Endothelial cell of umbilical vein (primary cell): ENCODE results near the gene CDCP1. TPM values are rescaled to one million over a fixed set of nuclear protein-coding genes. Genes with fewer than 3 reads are reported as not detected.

ENCODE experiments used
- BruUV-seq: library from RNA; stranded (reverse); fragments of 400-500 nt; replicated peaks from 2 replicates; lab custom pipeline; 2021; lab: Mats Ljungman, UMichigan
- CTCF ChIA-PET: fragments of 300-600, 350-600 bp; sonication (Branson Sonifier 250); formaldehyde crosslinking; loops from one replicate; lab custom pipeline; 2021; ENCODE audit warnings: antibody characterized with exemption, inconsistent platforms; lab: Charles Lee
- POLR2A ChIA-PET: fragments of 300-600, 350-600 bp; sonication (Branson Sonifier 250); formaldehyde crosslinking; loops from one replicate; lab custom pipeline; 2021; ENCODE audit warnings: antibody characterized with exemption, inconsistent platforms; lab: Charles Lee
- DNase-seq: peaks from one replicate; pipeline ENCODE4 v3.0.0-alpha.2; 2011; ENCODE audit warnings: low read depth, low spot score
- FAIRE-seq: peaks from 2 replicates; lab custom pipeline; 2011; peaks lifted over from hg19 to GRCh38; lab: Jason Lieb, UNC
- H2AFZ ChIP-seq: 2 replicates; pipeline ENCODE4 v1.6.0; 2012; ENCODE audit warnings: low read depth, low read length, control low read depth, inconsistent platforms
- H3K27ac ChIP-seq: 2 replicates; pipeline ENCODE4 v1.5.1; 2011; ENCODE audit warnings: low read depth, mild to moderate bottlenecking, control low read depth, low read length, moderate library complexity; ENCODE audit not compliant: insufficient read depth
- H3K27me3 ChIP-seq, 2 experiments: 2 replicates each; pipeline versions ENCODE4 v1.6.0 to v1.6.1; 2011; ENCODE audit warnings: low read length in 2 of 2, mixed read lengths in 1 of 2; ENCODE audit not compliant: control insufficient read depth in 2 of 2, insufficient read depth in 2 of 2
- H3K36me3 ChIP-seq, 2 experiments: 2 replicates in 1 of 2; 3 replicates in 1 of 2; pipeline ENCODE4 v1.5.1; 2011; ENCODE audit warnings: low read length in 2 of 2, mild to moderate bottlenecking in 1 of 2, moderate library complexity in 1 of 2; ENCODE audit not compliant: control insufficient read depth in 2 of 2, insufficient read depth in 2 of 2; ENCODE audit errors: extremely low read depth in 1 of 2
- H3K4me1 ChIP-seq: 3 replicates; pipeline ENCODE4 v1.5.1; 2011; ENCODE audit warnings: mild to moderate bottlenecking, low read length; ENCODE audit not compliant: control insufficient read depth, insufficient read depth; ENCODE audit errors: extremely low read depth
- H3K4me2 ChIP-seq: 2 replicates; pipeline ENCODE4 v1.6.1; 2011; ENCODE audit warnings: low read length, control low read depth, mixed read lengths; ENCODE audit not compliant: insufficient read depth
- H3K4me3 ChIP-seq, 3 experiments: fragments of 200-600 bp in 1 of 3; sonication (generic), shearing (Covaris generic) in 1 of 3; replicated peaks in 1 of 3; 2 replicates each; pipeline ENCODE4 v1.5.1; 2011 to 2016; ENCODE audit warnings: control low read depth in 3 of 3, low read length in 3 of 3, mild to moderate bottlenecking in 2 of 3, inconsistent platforms in 1 of 3, low read depth in 1 of 3, moderate library complexity in 1 of 3; ENCODE audit not compliant: insufficient read depth in 1 of 3
- H3K79me2 ChIP-seq: 2 replicates; pipeline ENCODE4 v1.6.0; 2012; ENCODE audit warnings: low read length, inconsistent platforms; ENCODE audit not compliant: control insufficient read depth, insufficient read depth
- H3K9ac ChIP-seq: replicated peaks from 2 replicates; pipeline ENCODE3; 2011; ENCODE audit warnings: low read length, control low read depth; ENCODE audit not compliant: insufficient read depth; ENCODE audit errors: extremely low read depth
- H3K9me1 ChIP-seq: replicated peaks from 3 replicates; pipeline ENCODE4 v1.6.0; 2011; ENCODE audit warnings: mild to moderate bottlenecking, low read length; ENCODE audit not compliant: control insufficient read depth, insufficient read depth; ENCODE audit errors: extremely low read depth
- H3K9me3 ChIP-seq: replicated peaks from 2 replicates; pipeline ENCODE4 v1.5.1; 2012; ENCODE audit warnings: low read length, inconsistent platforms; ENCODE audit not compliant: control insufficient read depth, insufficient read depth
- H4K20me1 ChIP-seq: replicated peaks from 2 replicates; pipeline ENCODE3; 2011; ENCODE audit warnings: mild to moderate bottlenecking, low read length; ENCODE audit not compliant: control insufficient read depth, insufficient read depth; ENCODE audit errors: extremely low read depth
- EZH2 ChIP-seq: IDR thresholded peaks from 2 replicates; pipeline ENCODE4 v1.6.1; 2012; ENCODE audit warnings: borderline replicate concordance, low read depth, mild to moderate bottlenecking, moderate library complexity, low read length, inconsistent platforms; ENCODE audit not compliant: severe bottlenecking
- FOS ChIP-seq: IDR thresholded peaks from 2 replicates; pipeline ENCODE4 v1.6.1; 2011; ENCODE audit warnings: mild to moderate bottlenecking, low read length, moderate library complexity, borderline replicate concordance; ENCODE audit not compliant: insufficient read depth
- GATA2 ChIP-seq: IDR thresholded peaks from 2 replicates; pipeline ENCODE4 v1.7.0; 2011; ENCODE audit warnings: low read depth, mild to moderate bottlenecking, moderate library complexity, mixed read lengths, low read length; ENCODE audit not compliant: insufficient read length, insufficient read depth
- JUN ChIP-seq: IDR thresholded peaks from 2 replicates; pipeline ENCODE4 v1.6.1; 2011; ENCODE audit warnings: borderline replicate concordance, low read depth; ENCODE audit not compliant: insufficient read length, insufficient read depth
- MYC ChIP-seq: IDR thresholded peaks from one replicate; pipeline ENCODE4 v1.6.1; 2011; ENCODE audit warnings: mild to moderate bottlenecking, low read depth, low read length
- POLR2A ChIP-seq: IDR thresholded peaks from 2 replicates; pipeline ENCODE4 v1.6.1; 2012; ENCODE audit warnings: low read depth, mild to moderate bottlenecking, control low read depth, low read length
- POLR2AphosphoS5 ChIP-seq: IDR thresholded peaks from 2 replicates; pipeline ENCODE4 v1.6.1; 2012; ENCODE audit warnings: low read depth, mild to moderate bottlenecking, control low read depth, low read length, moderate library complexity; ENCODE audit not compliant: insufficient read depth
- dilution Hi-C: fragments of 300-500 bp; cut with MboI; formaldehyde crosslinking; loops from one replicate; pipeline ENCODE4 v1.15.0; 2019; ENCODE audit warnings: low sequenced_read_pairs; ENCODE audit not compliant: extremely low pct_ligation_motif_present
- intact Hi-C: fragments of 100-400 bp; cut with micrococcal nuclease; formaldehyde crosslinking; loops from one replicate; pipeline ENCODE4 v1.10.0; 2022
- polyA plus RNA-seq, 4 experiments: library from polyadenylated mRNA; depleted of rRNA in 3 of 4; stranded (reverse) in 3 of 4; unstranded in 1 of 4; fragments of >200 nt; gene quantifications; 2 replicates each; pipeline versions ENCODE4 v1.2.1 to v1.2.3, GENCODE V29; 2011 to 2012; ENCODE audit warnings: missing spikeins in 1 of 4
- total RNA-seq: library from RNA; stranded (reverse); gene quantifications from 2 replicates; pipeline ENCODE4 v1.2.3, GENCODE V29; 2021
- TF ChIP-seq, protein P1 (sequence below), 2 donors: IDR thresholded peaks; 1 replicate in 1 of 2; 2 replicates in 1 of 2; pipeline ENCODE4 v1.5.1; 2011; ENCODE audit warnings: low read length in 2 of 2, mild to moderate bottlenecking in 2 of 2, moderate library complexity in 2 of 2, control low read depth in 1 of 2, inconsistent platforms in 1 of 2, low read depth in 1 of 2; ENCODE audit not compliant: insufficient read depth in 1 of 2; ENCODE audit errors: extremely low read depth in 1 of 2
- TF ChIP-seq, protein P2 (sequence below): IDR thresholded peaks from 2 replicates; pipeline ENCODE4 v1.6.1; 2011; ENCODE audit not compliant: insufficient read depth, insufficient read length

CDCP1 gene
- total and polyA plus RNA-seq, 2 donors (not counting 3 experiments of a cell fraction or from before 2014, with no cell fraction given), result 0.01 to 0.22 TPM

DNA sequence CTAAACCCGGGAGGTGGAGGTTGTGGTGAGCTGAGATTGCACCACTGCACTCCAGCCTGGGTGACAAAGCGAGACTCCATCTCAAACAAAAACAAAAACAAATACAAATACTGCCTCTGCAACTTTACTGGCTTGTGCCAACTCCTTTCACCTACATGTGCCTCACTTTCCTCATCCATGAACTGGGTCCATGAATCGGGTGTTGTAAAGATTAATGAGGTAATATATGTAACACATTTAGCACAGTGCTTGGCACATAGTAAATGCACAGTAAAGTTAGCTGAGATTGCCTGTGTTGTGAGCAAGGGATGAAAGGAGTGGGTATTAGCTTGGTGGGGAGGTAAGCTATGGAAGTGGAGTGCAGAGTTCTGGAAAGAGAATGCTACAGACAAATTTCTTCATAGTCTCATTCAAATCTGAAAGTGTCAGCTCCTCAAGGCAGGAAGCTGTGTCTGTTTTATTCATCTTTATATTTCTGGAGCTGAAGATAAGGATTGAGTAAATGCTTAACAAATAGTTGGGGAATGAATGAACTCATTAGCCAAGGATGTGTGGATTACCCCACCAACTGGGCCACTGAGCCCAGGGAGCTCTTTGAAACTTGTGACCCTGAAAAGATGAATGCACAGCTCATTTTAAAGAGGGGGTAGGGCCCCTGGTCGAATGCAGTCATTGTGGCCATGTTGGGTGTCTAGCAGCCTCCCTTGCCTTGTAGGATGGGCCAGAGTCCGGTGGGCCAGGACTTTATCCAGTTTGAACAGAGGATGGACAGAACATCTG is 7.7 kb upstream of the CDCP1 start:
- no peaks in the 10 kb centered on the region for H3K9me3 ChIP-seq
- intact Hi-C loops, result no loop called here
- H3K4me2 ChIP-seq, result no peak overlapping the region
- DNase-seq (no peak), FAIRE-seq (no peak)
- ChIA-PET CTCF (interaction anchor here (1.1 to 2.1 kb wide), 5 partner anchors 8 to 113 kb away, joined by 3 to 9 read pairs (median 3); no protein-coding TSS in a partner anchor), POLR2A (no interaction called here)
- dilution Hi-C loops, result no loop called here
- no peaks in the 10 kb centered on the region for H3K36me3 ChIP-seq
- H2AFZ ChIP-seq, result no peak overlapping the region
- H3K27ac ChIP-seq, result no peak overlapping the region
- H3K79me2 ChIP-seq, result no peaks in the 10 kb centered on the region
- no peaks in the 10 kb centered on the region for H3K9me1 ChIP-seq
- BruUV-seq, result no TSS peak
- H3K4me1 ChIP-seq, result no peaks in the 10 kb centered on the region
- no peak overlapping the region for H3K4me3 ChIP-seq
- no peaks in the 10 kb centered on the region for H4K20me1 ChIP-seq
- H3K9ac ChIP-seq, result no peak overlapping the region
- TF ChIP-seq JUN (no peak), POLR2A (no peak), GATA2 (no peak), POLR2AphosphoS5 (no peak), EZH2 (no peak), MYC (no peak), FOS (no peak)
- TF ChIP-seq, protein P1, sequence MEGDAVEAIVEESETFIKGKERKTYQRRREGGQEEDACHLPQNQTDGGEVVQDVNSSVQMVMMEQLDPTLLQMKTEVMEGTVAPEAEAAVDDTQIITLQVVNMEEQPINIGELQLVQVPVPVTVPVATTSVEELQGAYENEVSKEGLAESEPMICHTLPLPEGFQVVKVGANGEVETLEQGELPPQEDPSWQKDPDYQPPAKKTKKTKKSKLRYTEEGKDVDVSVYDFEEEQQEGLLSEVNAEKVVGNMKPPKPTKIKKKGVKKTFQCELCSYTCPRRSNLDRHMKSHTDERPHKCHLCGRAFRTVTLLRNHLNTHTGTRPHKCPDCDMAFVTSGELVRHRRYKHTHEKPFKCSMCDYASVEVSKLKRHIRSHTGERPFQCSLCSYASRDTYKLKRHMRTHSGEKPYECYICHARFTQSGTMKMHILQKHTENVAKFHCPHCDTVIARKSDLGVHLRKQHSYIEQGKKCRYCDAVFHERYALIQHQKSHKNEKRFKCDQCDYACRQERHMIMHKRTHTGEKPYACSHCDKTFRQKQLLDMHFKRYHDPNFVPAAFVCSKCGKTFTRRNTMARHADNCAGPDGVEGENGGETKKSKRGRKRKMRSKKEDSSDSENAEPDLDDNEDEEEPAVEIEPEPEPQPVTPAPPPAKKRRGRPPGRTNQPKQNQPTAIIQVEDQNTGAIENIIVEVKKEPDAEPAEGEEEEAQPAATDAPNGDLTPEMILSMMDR (IDR thresholded peaks at IDR 0.05; ENCODE audit: extremely low read depth in 1 of 2, insufficient read depth in 1 of 2, low read depth in 1 of 2, low read length in 2 of 2), result no peak
- TF ChIP-seq, protein P2, sequence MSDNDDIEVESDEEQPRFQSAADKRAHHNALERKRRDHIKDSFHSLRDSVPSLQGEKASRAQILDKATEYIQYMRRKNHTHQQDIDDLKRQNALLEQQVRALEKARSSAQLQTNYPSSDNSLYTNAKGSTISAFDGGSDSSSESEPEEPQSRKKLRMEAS, result no peak
- peaks cover 2 to 9% of the 10 kb centered on the region in 2 experiments for H3K27me3 ChIP-seq
